NCI-H1048 (cell line): ENCODE data around the gene RFC4.
A peak's percentile ranks its signal among the peaks of the same experiment; 100 is the strongest.
"Not testable (repeated sequence)": the region's sequence is repeated elsewhere in the genome, so short reads cannot be mapped to it uniquely, and the experiment has no call there.

Source experiments
- DNase-seq: peaks from one replicate; lab custom pipeline; 2025; lab: John Stamatoyannopoulos, UW

Gene RFC4

DNA sequence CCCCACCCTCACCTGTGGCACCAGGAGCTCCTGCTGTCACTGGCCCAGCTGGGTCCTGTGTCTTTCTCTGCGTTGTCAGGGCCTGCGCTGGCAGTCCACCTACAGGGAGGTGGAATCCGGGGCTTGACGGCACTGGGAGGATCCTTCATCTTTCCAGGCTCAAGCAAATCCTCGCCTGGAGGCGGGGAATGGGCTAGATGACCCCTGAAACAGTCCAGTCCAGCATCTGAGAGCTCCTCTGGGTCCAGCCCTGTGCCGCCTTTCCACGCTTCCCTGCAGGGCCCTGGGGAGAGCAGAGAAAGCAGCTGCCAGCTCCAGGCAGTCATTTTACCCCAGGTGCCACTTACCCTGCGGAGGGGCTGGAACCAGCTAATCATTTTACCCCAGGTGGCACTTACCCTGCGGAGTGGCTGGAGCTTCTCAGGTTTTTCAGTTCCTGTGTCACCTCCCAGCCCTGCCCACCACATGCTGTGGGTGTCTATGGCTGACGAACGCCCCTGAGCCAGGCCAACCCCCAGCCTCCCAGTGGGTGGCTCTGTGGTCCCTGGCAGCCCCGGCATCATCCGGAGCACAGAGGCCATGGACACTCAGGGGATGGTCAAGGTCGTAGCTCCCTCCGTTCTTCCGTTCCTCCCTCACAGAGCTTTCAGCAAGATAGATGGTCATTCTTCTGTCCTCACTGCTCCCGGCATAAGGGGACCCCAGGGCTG is 18.3 kb upstream of the RFC4 start:
- no peak for DNase-seq

DNA sequence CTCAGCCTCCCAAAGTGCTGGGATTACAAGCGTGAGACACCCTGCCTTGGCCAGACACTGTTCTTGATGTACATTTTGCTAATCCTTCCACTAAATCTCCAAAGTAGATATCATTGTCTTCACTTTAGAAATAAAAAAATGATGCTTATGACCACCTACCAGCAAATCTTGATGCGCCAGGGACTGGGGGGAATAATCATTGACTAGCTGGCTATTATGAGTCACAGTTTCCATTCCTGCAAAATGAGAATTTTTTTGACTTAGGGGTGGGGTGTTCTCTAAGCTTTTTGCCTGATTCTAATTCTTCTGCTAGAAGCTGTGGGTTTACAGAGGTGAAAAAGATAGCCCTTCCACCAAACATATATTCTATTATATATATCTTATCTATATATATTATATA is 17.1 kb upstream of the RFC4 start:
- DNase-seq: no peak

DNA sequence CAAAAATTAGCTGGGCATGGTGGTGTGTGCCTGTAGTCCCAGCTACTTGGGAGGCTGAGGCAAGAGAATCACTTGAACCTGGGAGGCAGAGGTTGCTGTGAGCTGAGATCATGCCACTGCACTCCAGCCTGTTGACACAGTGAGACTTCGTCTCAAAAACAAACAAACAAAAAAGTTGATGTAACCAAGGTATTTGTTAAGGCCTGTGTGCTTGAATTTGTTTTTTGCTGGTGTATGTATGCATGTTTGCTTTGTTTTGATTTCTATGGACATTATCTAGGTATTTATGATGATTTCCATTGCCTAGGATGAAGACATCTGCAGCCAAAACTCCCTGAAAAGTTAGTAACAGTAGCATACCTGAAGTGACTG is 16.1 kb upstream of the RFC4 start:
- DNase-seq: not testable (repeated sequence)

DNA sequence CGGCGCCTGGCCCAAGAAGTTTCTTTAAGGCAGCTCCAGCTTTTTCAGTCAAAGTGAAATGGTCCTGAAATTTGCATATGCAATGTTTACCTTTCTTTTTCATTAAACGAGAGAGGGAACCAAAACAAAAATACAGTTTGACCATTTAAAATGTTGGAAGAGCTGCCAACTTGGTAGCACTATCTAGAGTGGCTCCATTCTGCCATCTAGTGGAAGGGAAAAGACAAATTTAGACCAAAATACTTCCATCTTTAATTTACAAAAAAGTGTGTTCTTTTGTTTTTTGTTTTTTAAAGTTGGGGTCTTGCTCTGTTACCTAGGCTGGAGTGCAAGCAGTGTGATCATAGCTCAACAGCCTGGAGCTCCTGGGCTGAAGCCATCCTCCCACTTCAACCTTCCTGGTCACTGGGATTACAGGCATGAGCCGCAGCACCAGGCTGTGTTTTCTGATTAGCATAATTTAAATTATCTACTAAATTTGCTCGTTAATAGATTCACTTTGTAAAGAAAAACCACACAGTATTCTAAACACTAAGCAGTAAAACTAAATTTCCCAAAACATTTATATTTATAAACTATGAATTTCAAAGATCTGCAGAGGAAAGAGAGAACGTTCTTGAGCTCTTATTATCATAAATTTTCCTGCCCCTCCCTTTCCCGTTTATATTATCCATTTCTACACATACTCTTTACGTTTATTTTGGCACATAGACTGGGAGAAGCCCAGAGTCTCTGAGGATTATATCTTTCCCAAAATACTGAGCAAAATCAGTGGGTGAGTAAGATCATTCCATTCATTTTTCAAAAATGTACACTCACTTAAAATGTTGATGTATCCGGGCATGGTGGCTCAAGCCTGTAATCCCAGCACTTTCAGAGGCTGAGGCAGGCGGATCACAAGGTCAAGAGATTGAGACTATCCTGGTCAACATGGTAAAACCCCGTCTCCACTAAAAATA is 15.4 kb upstream of the RFC4 start:
- DNase-seq: peak; percentile 61

DNA sequence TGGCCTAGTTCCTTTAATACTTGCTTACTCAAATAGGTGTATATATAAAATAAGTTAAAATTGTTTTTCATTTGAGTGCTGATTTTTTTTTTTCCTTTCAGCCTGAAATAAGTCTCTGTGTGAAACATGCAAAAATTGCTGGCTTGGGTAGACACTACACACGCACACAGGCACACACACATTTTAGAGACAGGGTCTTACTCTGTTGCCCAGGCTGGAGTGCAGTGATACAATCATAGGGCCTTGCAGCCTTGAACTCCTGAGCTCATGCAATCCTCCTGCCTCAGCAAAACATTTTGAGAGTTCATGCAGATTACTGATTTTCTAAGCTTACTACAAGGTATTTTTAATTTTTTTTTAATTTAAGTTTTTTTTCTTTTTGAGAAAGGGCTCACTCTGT is 12.7 kb upstream of the RFC4 start:
- DNase-seq: no peak

DNA sequence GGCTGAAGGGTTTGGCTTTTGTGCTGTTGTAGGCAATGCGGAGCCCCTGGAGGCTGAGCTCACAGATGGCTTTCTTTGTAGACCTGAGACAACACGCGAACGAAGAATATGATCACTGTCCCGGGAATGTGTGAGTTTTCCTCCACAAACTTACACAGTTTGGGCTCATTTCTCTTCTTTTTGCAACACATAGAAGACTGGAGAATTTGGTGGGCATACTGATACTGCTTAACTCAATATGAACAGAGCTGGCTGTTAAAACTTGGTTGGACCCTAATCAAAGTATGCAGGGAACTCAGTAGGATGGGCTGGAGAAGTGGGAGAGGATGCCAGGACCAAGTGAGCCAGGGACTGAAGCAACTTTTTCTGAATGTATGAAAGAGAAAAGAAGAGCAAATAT is 12.2 kb upstream of the RFC4 start:
- DNase-seq: no peak

DNA sequence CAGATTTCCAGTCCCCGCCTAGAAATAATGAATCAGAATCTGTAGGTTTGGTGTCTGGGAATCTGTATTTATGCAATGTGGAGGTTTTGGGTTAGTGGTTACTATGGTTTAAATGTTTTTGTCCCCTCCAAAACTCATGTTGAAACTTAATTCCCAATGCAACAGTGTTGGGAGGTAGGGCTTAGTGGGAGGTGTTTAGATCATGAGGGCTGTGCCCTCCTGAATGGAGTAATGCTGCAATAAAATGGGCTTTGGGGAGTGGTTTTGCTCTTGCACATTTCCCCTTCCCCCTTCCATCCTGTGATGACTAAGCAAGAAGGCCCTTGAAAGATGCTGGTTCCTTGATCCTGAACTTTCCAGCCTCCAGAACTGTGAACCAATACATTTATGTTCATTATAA is 9.2 kb upstream of the RFC4 start:
- no peak for DNase-seq

DNA sequence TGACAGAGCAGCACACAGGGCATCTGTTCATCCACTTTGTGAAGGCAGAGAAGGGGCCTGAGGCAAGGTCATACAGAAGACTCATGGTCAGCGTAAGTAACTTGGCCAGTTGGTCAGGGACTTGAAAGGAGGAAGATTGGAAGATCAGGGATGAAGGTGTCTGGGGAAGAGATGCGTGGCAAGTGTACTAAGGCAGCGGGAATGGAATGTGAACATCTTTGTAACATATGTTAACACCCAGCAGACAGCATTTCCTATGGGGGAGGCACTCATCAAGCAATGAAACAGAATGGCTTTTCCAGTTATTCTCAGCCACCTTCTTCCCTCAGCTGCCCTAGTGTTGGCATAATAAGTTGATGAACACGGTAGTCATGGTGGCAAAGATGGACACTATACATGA is 7.8 kb upstream of the RFC4 start:
- no peak for DNase-seq

DNA sequence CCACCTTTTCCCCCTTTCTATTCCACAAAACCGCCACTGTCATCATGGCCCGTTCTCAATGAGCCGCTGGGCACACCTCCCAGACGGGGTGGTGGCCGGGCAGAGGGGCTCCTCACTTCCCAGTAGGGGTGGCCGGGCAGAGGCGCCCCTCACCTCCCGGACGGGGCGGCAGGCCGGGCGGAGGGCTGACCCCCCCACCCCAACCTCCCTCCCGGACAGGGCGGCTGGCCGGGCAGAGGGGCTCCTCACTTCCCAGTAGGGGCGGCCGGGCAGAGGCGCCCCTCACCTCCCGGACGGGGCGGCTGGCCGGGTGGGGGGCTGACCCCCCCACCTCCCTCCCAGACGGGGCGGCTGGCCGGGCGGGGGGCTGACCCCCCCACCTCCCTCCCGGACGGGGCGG is 5.0 kb upstream of the RFC4 start:
- not testable (repeated sequence) for DNase-seq

DNA sequence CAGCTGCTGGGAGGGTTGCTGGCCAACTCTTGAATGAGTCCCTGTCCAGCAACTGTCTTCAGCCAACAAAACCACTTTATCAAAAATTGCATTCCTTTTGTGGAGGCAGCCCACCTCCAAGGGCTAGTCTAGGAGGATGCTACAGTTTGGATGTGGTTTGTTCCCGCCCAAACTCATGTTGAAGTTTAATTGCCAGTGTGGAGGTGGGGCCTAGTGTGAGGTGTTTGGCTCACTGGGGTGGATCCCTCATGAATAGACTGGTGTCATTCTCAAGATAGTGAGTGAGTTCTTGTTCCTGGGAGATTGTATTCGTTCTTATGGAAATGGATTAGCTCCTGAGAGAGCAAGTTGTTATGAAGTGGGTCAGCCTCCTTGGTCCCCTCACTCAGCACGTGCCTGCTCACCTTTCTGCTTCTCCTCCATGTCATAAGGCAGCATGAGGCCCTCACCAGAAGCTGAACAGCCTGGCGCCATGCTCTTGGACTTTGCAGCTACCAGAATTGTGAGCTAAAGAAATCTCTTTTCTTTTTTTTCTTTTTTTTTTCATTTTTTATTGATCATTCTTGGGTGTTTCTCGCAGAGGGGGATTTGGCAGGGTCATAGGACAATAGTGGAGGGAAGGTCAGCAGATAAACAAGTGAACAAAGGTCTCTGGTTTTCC is 4.2 kb upstream of the RFC4 start:
- DNase-seq: no peak

DNA sequence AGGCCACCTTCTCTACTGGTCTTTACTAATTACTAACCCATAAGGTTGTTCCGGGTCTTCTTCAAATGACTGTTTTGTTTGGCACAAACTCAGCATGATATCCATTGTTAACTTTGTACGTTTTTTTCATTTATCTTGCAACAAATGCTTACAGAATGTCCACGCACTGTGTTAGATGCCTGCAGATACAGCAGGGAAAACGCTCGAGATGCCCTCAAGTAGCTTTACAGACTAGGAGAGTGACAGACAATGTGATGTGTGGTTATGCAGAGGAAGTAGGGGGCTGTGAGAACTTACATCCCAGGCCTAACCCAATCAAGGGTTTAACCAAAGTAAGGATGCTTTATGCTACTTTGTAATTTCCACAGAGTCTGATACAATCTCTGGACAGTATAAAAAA is 949 bp upstream of the RFC4 start:
- DNase-seq: no peak

DNA sequence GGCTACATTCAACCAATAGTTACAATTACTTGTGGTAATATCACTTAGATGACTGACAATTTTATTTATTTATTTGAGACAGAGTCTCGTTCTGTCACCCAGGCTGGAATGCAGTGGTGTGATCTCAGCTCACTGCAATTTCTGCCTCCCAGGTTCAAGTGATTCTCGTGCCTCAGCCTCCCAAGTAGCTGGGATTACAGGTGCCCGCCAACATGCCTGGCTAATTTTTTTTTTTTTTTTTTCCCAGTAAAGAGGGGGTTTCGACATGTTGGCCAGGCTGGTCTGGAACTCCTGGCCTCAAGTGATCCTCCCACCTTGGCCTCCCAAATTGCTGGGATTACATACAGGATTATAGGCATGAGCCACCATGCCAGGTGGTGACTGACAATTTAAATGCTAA is 2.8 kb downstream of the RFC4 start:
- not testable (repeated sequence) for DNase-seq

DNA sequence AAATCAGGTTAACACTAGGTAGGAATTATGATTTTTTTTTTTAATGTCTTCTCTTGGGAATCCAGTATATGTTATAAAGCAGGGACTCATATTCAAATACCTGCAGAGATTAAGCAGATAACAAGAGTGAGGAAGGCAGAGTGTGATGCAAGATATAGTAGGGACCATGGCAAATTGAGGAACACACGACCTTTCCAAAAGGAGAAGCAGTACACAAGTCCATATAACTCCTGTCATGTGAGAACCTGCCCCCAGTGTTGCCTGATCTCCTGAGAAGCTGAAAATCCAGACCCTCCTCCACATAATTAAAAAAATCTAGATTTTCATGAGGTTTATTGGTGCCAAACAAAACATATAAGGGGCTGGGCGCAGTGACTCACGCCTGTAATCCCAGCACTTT is 3.6 kb downstream of the RFC4 start:
- no peak for DNase-seq

DNA sequence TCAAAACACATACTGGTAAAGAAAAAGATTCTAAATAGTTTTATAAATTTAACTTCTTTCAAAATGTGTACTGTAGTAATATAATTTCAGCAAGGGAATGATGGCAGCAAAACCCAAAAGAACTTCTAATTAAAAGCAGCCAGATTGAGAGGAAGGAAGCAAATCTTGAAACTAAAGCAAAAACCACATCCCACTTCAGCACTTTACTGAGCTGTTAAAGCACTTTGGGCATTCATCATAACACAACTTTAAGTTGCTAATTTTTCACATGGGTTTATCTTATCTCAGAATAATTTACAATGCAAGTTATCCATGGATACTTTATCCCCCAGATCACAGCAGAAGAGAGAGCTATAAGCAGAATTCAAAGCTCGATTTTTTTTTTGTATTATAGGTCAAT is 6.0 kb downstream of the RFC4 start:
- no peak for DNase-seq

DNA sequence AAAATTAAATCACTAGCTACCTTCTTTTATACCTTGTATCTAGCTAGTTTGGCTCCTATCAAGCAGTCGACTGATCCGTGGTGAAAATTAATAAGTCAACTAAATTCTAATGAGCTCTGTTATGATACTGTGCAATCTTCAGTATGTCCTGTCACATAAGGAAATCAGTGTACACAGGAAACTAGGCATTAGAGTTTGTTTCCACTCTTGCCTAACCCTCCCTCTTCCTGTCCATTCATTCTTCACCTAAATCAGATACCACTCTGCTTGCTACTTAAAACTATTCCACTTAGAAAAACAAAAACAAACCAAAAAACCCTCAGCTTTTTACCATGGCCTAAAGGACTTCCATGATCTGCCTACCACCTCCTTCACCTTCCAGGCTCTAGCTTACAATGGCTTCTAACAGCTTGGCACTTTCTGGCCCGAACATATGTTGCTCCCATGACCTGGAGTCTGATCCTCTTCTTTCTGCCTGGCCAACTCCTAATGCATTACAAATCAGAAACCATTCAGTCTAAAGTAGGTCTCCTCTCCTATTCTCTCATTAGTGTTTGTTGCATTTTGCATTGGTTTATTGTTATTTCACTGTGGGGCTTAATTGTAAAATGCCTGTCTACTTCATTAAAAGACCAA is 7.9 kb downstream of the RFC4 start:
- DNase-seq: no peak

DNA sequence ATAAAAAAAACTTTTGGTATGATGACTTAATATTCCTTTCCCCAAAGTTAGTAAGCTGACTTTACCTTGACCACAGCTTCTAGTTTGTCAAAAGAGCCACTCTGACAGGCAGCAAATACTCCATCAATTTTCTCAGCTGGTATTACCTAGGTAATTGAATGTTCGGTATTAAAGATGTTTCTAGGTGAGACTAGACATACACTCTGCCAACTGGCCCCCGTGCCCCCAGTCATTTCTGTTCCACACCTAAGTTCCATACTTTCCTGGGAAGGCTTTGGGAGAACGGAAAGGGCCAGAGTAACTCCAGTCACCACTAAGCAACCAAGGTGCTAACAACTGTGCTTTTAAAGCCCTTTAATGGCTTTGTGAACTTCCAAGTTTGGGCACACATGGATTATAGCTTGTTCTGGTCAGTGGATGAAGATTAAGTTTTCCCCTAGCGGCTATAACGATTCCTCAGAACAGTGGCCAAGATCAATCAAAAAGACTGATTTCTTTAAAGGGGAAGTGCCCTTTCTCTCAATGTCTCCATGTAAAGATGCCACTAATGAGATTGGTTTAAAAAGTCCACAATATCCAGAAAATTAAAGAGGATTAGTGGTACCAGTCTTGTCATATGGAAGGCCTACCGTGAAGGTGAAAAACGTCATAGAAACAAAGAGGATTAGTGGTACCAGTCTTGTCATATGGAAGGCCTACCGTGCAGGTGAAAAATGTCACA is 15.9 kb downstream of the RFC4 start:
- no peak for DNase-seq

DNA sequence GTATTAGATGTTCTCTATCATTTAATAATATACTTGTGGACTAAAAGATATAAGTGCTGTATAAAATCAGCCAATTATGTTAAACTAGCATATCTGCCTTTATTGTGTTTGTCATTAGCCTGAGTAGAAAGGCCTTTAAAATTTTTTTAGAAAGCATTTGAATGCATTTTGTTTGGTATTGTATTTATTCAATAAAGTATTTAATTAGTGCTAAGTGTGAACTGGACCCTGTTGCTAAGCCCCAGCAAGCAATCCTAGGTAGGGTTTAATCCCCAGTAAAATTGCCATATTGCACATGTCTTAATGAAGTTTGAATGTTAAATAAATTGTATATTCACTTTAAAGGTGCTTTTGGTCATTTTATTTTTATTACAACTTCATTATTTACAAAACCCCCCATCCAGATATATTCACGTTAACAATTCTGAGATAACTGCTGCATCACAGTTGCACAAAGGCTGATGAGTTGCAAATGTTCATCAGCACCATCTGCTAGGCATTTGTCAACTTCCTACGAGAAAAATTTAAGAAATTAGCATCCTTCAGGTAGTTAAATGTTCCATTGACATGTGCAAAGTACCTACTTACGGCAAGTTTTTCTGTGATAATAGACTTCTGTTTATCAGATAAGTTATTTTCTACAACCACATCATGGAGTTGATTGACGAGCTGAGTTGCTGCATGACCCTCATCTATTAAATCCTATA is 16.6 kb downstream of the RFC4 start:
- no peak for DNase-seq

DNA sequence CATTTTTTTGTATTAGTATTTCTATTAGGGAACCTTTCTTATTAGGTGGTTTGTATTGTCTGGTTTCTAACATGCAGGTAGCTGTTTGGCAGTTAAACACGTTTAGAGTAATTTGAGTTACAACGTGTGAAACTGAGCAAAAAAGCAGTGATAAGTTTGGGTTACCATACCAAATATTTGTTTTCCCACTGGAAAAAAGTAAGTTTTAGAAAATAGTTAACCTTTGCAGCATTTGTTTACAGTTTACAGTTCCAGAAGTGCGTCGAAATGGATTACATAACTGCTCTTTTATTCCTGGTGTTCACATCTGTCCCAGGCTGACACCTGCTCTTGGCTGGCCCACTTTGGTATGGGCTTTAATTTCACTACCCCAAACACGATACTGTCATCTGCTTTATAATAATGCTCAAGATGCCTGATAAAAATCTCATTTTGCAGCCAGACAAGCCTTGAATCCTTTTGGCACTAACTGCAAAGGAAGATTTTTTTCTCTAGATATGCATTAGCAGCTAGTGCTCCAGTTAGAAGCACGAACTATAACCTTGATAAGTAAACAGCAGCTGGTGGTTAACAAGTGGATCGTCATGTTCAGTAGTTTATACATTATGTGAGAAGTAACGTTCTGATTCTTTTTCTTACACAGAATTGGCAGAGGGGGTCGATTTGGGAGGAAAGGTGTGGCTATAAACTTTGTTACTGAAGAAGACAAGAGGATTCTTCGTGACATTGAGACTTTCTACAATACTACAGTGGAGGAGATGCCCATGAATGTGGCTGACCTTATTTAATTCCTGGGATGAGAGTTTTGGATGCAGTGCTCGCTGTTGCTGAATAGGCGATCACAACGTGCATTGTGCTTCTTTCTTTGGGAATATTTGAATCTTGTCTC is 17.6 kb downstream of the RFC4 start:
- DNase-seq: no peak

DNA sequence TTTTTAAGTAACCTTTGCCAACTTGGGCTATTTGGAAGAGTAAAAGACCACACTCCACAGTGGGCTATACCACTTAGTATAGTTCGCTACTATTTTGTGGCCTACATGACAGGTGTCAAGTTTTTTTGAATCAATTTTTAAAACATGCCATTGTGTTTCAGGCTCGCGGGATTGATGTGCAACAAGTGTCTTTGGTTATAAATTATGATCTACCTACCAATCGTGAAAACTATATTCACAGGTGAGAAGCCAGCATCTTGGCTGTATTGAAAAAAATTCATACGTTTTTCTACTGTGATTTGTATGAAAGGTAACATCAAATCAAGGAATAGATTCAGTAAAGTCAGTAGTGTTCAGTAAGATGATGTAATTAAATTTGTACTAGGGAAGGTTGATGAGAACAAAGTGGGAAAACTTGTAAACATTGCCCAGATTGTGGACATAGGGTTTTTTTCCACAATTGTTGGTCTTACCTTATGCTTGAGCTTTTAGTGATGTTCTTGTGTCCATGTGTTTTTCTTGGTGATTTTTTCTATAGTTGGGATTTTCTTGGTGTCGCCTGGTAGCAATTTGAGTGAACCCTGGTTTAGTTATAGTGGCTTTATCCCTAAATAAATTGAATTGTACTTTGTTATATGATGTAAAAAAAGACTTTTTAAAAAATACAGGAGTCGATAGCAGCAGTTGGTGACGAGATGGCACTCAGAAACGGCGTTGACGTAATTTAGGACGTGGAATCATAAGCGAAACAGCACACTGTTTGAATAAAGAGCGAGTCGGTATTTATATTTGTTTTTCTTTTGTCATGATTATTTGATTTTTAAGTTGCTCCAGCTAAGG is 18.4 kb downstream of the RFC4 start:
- no peak for DNase-seq
